Measurements from ENCODE around the gene NFYA. TPM values are rescaled to one million over a fixed set of nuclear protein-coding genes. Genes with fewer than 3 reads are reported as not detected.

NFYA gene
- total RNA-seq: 17.3 and 21.1 TPM in 2 replicates

DNA sequence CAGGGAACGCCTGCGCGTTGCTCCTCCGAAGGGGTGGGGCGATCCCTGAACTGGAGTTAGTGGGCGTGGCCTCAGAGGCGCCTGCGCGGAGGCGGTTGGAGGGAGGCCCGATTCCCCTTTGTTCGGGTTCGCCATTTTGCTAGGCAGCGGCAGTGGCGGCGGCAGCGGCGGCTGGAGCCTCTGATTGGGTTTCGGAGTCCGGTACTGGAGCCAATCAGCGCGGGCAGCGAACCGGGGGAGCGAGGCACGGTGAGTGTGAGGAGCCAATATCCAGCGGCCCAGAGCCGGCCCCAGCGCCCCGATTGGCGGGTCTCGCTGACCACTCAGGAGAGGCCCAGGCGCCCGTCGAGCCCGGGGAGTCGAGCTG is at the start of gene NFYA:
Gene NFYA, plus strand, starts transcription at position 139 of the 367 bp plus-strand sequence. CDS start 6,116 bp downstream, outside the sequence.

DNA sequence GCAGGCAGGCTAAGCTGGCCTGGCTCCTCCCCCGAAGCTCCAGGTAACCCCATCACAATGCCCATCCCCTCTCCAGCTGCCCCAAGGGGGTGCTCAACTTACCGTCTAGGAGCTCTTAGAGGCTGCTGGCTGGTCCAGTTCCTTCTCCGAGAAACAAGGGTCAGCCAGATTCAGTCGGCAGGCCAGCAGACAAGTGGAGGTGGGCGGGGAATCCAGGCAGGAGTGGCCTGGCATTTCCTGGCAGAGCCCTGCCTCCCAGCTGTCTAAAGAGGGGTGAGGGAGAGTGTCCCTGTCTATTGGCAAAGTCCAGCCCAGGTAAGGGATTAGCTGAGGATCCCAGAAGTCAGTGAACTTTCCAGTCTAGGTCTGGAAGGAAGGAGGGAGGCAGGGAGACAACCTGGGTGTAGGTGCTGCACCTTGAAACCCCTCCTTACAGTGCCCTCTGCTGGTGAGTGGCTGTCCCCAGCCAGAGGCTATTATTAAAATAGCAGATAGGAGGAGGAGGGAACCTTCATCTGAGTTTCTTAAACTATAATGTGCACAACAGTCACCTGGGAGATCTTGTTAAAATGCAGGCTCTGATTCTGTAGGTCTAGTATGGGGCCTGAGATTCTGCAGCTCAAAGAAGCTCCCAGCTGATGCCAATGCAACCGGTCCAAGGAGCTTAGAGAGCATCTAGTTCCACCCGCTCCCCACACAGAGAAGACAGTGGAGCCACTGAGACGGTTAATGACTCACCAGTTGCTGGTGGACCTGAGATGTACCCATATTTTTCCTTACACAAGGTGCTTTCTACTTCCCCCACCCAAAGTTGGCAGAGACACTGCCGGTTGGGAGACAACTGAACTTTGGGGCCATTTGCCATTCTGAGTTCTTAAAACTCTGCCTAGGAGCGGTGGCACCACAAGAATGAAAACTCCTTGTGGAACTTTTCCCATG is 33.4 kb upstream of the NFYA start, which contains the start of gene UNC5CL:
Gene UNC5CL, minus strand, starts transcription at position 162 of the 939 bp plus-strand sequence. CDS start 4,147 bp downstream, outside the sequence.

DNA sequence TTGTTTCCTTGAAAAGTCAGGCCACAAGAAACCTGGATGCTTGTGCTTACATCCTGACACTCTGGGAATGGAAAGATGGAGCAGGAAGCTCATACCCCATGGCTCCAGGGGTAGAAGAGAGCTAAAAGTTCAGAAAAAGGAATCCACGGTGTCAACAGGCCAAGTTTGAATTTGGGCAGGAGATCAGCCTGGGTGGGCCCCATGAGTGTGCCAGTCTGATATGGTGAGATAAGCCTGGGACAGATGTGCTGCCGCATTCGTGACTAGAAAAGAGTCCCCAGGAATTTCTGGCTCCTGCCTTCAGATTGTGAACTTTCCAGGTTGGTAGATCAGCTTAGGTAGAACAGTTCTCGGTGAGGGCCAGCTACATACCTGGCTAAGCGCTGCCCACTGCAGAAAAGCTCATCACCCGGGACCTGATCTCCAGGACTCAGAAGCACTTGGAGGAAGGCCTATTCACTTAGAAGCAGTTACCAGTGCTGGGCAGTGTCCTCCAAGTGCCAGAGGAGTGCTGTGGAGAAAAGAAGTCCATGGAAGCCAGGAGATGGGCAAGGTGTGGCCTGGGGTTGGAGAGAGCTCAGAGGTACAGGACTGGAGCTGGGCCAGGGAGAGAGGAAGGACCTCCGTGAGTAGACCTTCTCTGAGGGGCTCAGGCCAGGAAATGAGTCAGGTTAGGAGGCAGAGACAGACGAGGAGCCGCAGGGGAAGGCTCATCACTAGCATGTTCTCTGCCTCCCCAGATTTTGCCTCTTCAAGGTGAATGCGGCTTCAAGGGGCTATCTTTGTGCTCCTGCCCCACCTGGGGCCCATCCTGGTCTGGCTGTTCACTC is 30.3 kb upstream of the NFYA start, which contains the start of gene TSPO2:
Gene TSPO2, plus strand, starts transcription at position 242 of the 830 bp plus-strand sequence. Its CDS starts 519 bp downstream, at position 761.

DNA sequence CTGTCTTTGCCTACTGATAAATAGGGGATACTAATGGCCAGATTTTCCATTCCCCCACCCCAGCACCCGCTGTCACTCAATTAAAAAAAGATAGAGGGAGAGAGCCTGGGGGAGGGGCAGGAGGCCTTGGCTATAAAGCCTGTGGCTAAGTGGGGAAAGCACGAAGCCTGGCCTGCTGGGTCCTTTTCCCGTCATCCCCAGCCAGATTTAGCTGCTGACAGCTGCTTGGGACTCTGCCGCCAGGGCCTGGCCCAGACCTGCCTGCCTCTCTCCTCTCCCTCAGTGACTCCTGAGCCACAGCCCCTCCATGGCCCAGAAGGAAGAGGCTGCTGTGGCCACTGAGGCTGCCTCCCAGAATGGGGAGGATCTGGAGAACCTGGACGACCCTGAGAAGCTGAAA is 19.7 kb upstream of the NFYA start, which contains the start of gene APOBEC2:
Gene APOBEC2, plus strand, starts transcription at position 162 of the 400 bp plus-strand sequence. Its CDS starts 146 bp downstream, at position 308.

DNA sequence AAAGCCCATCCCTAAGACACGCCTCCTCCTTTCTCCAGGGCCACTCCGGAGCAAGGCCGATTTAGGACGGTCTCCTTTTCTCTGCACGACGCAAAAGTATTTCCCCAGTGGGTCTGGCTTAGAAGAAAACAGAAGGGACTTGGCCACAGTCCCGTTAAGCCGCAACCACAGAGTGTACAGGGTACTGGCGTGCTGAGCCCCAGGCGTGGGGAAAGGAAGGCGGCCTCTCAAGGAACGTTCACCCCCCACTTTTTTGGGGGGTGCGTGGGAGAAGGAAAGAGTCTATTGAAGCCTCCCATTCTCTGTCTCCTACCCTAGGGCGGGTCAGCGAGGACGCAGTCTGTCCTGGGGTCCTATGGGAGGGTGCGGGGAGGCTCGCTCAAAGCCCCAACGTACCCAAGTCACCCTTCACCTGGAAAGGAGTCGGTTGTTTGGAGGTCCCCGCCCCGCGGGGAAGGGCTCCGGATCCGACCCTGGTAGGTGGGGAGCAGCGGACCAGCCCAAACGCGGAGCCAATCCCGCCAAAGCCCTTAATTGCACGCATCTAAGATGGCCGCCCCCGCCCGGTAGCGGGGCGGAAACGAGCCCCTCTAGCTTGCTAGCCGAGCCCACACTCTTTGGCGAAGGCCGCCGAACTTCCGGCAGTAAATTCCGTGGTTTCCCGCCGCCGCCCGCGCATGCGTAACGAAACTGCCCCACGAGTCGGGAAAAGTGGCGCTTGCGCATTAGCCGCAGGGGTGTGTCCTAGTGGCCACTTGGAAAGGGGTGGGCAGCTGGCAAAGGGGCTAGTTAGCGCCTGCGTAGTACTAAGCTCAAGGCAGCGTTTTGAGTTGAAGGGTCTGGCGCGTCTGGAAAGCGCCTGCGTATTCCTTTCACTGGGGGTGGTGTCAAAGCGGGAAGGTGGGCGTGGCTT is 595 bp upstream of the NFYA start, which contains the start of gene OARD1:
Gene OARD1, minus strand, starts transcription at position 434 of the 913 bp plus-strand sequence. CDS start 722 bp downstream, outside the sequence.

Other genes with a start within 250 kb of the NFYA start
- 0.14 TPM in 1 of 2 replicates, not detected in the other for gene UNC5CL, start 33.8 kb upstream of the NFYA start, total RNA-seq
- not detected in 2 replicates for gene TSPO2, start 30.5 kb upstream of the NFYA start, total RNA-seq
- not detected in 2 replicates for gene APOBEC2, start 19.8 kb upstream of the NFYA start, total RNA-seq
- 10.8 TPM in 2 replicates for gene OARD1, start 618 bp upstream of the NFYA start, total RNA-seq
- not detected in 2 replicates for gene TREML1, start 81.4 kb downstream of the NFYA start, total RNA-seq
- not detected in 2 replicates for gene TREM2, start 90.1 kb downstream of the NFYA start, total RNA-seq
- not detected in 2 replicates for gene TREML2, start 128.2 kb downstream of the NFYA start, total RNA-seq
- gene TREML4, start 155.4 kb downstream of the NFYA start, total RNA-seq: not detected in 2 replicates
- gene TREM1, start 213.7 kb downstream of the NFYA start, total RNA-seq: not detected in 2 replicates